Lung microvascular endothelial cell (primary cell): ENCODE results near the gene MED20. TPM values are rescaled to one million over a fixed set of nuclear protein-coding genes. Genes with fewer than 3 reads are reported as not detected.

Experiments
- DNase-seq, 2 donors: peaks; one replicate each; pipeline versions ENCODE4 v3.0.0 to v3.0.0-alpha.2; 2010; ENCODE audit warnings: low read depth in 2 of 2
- total RNA-seq: library from RNA; depleted of rRNA; stranded (reverse); fragments of >200 nt; gene quantifications from 2 replicates; pipeline ENCODE4 v1.2.1, GENCODE V29; 2014

The MED20 gene
- total RNA-seq, 1 donor from 2014 or later = 22.6 TPM

- no peak for DNase-seq
These were observed 5.9 kb downstream of the MED20 start for GRCh38 chr6:41914869-41915530.

GRCh38 chr6:41914343-41914742, 6.6 kb downstream of the MED20 start:
- no peak for DNase-seq

GRCh38 chr6:41909727-41910126, 11.2 kb downstream of the MED20 start:
- no peak for DNase-seq

- DNase-seq = peak; percentile 40 to 63
These were observed 18.9 kb downstream of the MED20 start for GRCh38 chr6:41901882-41902519.

- no peak for DNase-seq
These were observed 20.1 kb downstream of the MED20 start for GRCh38 chr6:41900861-41901260.

- DNase-seq = peak in 1 of 2 donors; percentile 5
These were observed 24.7 kb downstream of the MED20 start for GRCh38 chr6:41896281-41896680.

GRCh38 chr6:41895300-41896233, 25.4 kb downstream of the MED20 start, which contains the start of gene USP49:
Gene USP49, minus strand, starts transcription at chr6:41895375. Its CDS starts 88,392 bp downstream, at chr6:41806983.
- DNase-seq = peak; percentile 91 to 93

- DNase-seq = peak; percentile 16 to 29
These were observed 26.3 kb downstream of the MED20 start for GRCh38 chr6:41894366-41895299.

GRCh38 chr6:41892921-41893564, 27.9 kb downstream of the MED20 start:
- no peak for DNase-seq

GRCh38 chr6:41887331-41887751, 33.6 kb downstream of the MED20 start:
- no peak for DNase-seq

GRCh38 chr6:41885930-41886329, 35.0 kb downstream of the MED20 start:
- no peak for DNase-seq

- DNase-seq = no peak
These were observed 36.0 kb downstream of the MED20 start for GRCh38 chr6:41884957-41885356.

- DNase-seq = no peak
These were observed 39.4 kb downstream of the MED20 start for GRCh38 chr6:41881506-41881905.

GRCh38 chr6:41878961-41879405, 42.0 kb downstream of the MED20 start:
- DNase-seq = no peak

- DNase-seq = no peak
These were observed 42.7 kb downstream of the MED20 start for GRCh38 chr6:41878246-41878645.

- DNase-seq = no peak
These were observed 43.8 kb downstream of the MED20 start for GRCh38 chr6:41877051-41877680.

GRCh38 chr6:41874741-41875140, 46.2 kb downstream of the MED20 start:
- DNase-seq = no peak

GRCh38 chr6:41872147-41872546, 48.8 kb downstream of the MED20 start:
- DNase-seq = no peak

GRCh38 chr6:41871691-41872090, 49.2 kb downstream of the MED20 start:
- no peak for DNase-seq

GRCh38 chr6:41859356-41859755, 61.6 kb downstream of the MED20 start:
- DNase-seq = no peak
